ENCODE results near the gene MYO6.

DNA sequence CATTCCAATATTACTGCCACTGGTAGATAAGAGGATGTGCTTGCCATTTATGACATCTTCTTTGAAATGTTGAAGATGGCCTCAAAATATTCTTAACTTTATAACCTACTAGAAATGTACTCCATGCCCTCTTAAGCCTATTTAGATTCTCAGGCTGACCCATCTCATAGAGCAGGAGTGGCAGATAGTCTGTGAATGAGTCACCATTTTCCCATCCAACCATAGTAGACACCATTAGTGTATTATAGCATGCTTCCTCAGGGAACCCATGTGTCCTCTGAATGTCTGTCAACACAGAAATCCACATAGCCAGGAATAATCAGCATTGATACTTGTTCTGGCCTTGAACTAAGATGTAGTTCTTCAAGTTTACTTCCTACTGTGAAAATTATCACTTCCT is 173.2 kb downstream of the MYO6 start:
- TF ChIP-seq EZH2 (IDR thresholded peaks at IDR 0.05; ENCODE audit: insufficient read depth, poor library complexity, severe bottlenecking): no peak
- no peak for TF ChIP-seq EZH2phosphoT487 (IDR thresholded peaks at IDR 0.05; ENCODE audit: insufficient read depth, low read depth)
